ENCODE data around the gene HOXD13.

HOXD13 gene

GRCh38 chr2:176082525-176082823 lies 10.0 kb upstream of the HOXD13 start:
- H3K4me1 ChIP-seq, result peaks cover 0 to 57% (median 38%) of the 10 kb centered on the region in 4 donors
- no peak overlapping the region for H3K27ac ChIP-seq
- TF ChIP-seq CTCF (IDR thresholded peaks at IDR 0.05), result no peak
- DNase-seq, result no peak
- intact Hi-C loops (cut with DNase I; ENCODE audit: low total_unique reads), result no loop called here
- no peak overlapping the region for H3K4me3 ChIP-seq
- H3K9me3 ChIP-seq, result peaks cover 0 to 7% (median 0%) of the 10 kb centered on the region in 3 donors
- H3K27me3 ChIP-seq, result peaks cover 31 to 99% of the 10 kb centered on the region in 2 donors
- H3K36me3 ChIP-seq, result no peaks in the 10 kb centered on the region

GRCh38 chr2:176082824-176083751 lies 9.4 kb upstream of the HOXD13 start:
- Histone ChIP-seq H3K36me3 (no peaks in the 10 kb centered on the region), H3K27ac (no peak overlapping the region), H3K9me3 (peaks cover 0 to 7% (median 0%) of the 10 kb centered on the region in 3 donors), H3K27me3 (peaks cover 30 to 99% of the 10 kb centered on the region in 2 donors), H3K4me3 (no peak overlapping the region), H3K4me1 (peaks cover 0 to 61% (median 41%) of the 10 kb centered on the region in 4 donors)
- DNase-seq, result no peak
- intact Hi-C loops (cut with DNase I; ENCODE audit: low total_unique reads), result no loop called here
- TF ChIP-seq CTCF (IDR thresholded peaks at IDR 0.05), result no peak

- Histone ChIP-seq H3K4me1 (peaks cover 0 to 67% (median 46%) of the 10 kb centered on the region in 4 donors), H3K36me3 (no peaks in the 10 kb centered on the region), H3K27ac (no peak within 1 kb of the TSS), H3K9me3 (peaks cover 0 to 7% (median 0%) of the 10 kb centered on the region in 3 donors), H3K27me3 (peaks cover 24 to 99% of the 10 kb centered on the region in 2 donors), H3K4me3 (no peak within 1 kb of the TSS)
- TF ChIP-seq CTCF (IDR thresholded peaks at IDR 0.05), result no peak
- peak in 1 of 2 donors; percentile 52 for DNase-seq
- intact Hi-C loops (cut with DNase I; ENCODE audit: low total_unique reads), result no loop called here
Observed at GRCh38 chr2:176083796-176084261, 8.7 kb upstream of the HOXD13 start, which contains the start of gene EVX2. Gene EVX2, minus strand, starts transcription at chr2:176083962. Its CDS starts 186 bp downstream, at chr2:176083776.

- intact Hi-C loops (cut with DNase I; ENCODE audit: low total_unique reads), result no loop called here
- H3K27ac ChIP-seq, result no peak overlapping the region
- TF ChIP-seq CTCF (IDR thresholded peaks at IDR 0.05), result no peak
- peaks cover 0 to 59% (median 40%) of the 10 kb centered on the region in 4 donors for H3K4me1 ChIP-seq
- H3K4me3 ChIP-seq, result no peak overlapping the region
- peaks cover 21 to 99% of the 10 kb centered on the region in 2 donors for H3K27me3 ChIP-seq
- H3K9me3 ChIP-seq, result peaks cover 0 to 7% (median 0%) of the 10 kb centered on the region in 3 donors
- DNase-seq, result no peak
- no peaks in the 10 kb centered on the region for H3K36me3 ChIP-seq
Observed at GRCh38 chr2:176084611-176085119, 7.9 kb upstream of the HOXD13 start.

GRCh38 chr2:176085120-176085788 lies 7.3 kb upstream of the HOXD13 start:
- no peak overlapping the region for H3K4me3 ChIP-seq
- H3K27ac ChIP-seq, result no peak overlapping the region
- H3K4me1 ChIP-seq, result peaks cover 0 to 53% (median 35%) of the 10 kb centered on the region in 4 donors
- intact Hi-C loops (cut with DNase I; ENCODE audit: low total_unique reads), result no loop called here
- peaks cover 0 to 7% (median 0%) of the 10 kb centered on the region in 3 donors for H3K9me3 ChIP-seq
- DNase-seq, result no peak
- H3K36me3 ChIP-seq, result no peaks in the 10 kb centered on the region
- no peak for TF ChIP-seq CTCF (IDR thresholded peaks at IDR 0.05)
- peaks cover 20 to 100% of the 10 kb centered on the region in 2 donors for H3K27me3 ChIP-seq
